Measurements from ENCODE around the gene SHISA7. TPM values are rescaled to one million over a fixed set of nuclear protein-coding genes. Genes with fewer than 3 reads are reported as not detected.
"Not testable (repeated sequence)": the region's sequence is repeated elsewhere in the genome, so short reads cannot be mapped to it uniquely, and the experiment has no call there.

Gene SHISA7
- polyA plus RNA-seq, 5 donors, result 0.16 to 0.23 (median 0.18) TPM

GRCh38 chr19:55463583-55464031 is 20.5 kb upstream of the SHISA7 start:
- DNase-seq, result no peak

GRCh38 chr19:55462722-55463121 is 19.6 kb upstream of the SHISA7 start:
- no peak for DNase-seq

GRCh38 chr19:55461974-55462626 is 19.0 kb upstream of the SHISA7 start:
- peak in 1 of 2 donors; percentile 31 for DNase-seq

GRCh38 chr19:55461259-55461973 is 18.3 kb upstream of the SHISA7 start, which contains the start of gene ISOC2:
TSS of gene ISOC2 (minus strand) at chr19:55461642. CDS start at chr19:55456486, 5,156 bp downstream.
- peak; percentile 100 for DNase-seq

GRCh38 chr19:55460670-55461258 is 17.7 kb upstream of the SHISA7 start:
- peak; percentile 83 to 84 for DNase-seq

- DNase-seq, result peak; percentile 43 to 60
These were observed 17.0 kb upstream of the SHISA7 start for GRCh38 chr19:55459950-55460657.

- DNase-seq, result no peak
These were observed 16.4 kb upstream of the SHISA7 start for GRCh38 chr19:55459551-55459949.

- no peak for DNase-seq
These were observed 14.8 kb upstream of the SHISA7 start for GRCh38 chr19:55457683-55458457.

- no peak for DNase-seq
These were observed 13.2 kb upstream of the SHISA7 start for GRCh38 chr19:55456347-55456746.

- no peak for DNase-seq
These were observed 12.6 kb upstream of the SHISA7 start for GRCh38 chr19:55455576-55456235.

GRCh38 chr19:55454787-55455243 is 11.7 kb upstream of the SHISA7 start:
- DNase-seq, result no peak

- DNase-seq, result no peak
These were observed 10.6 kb upstream of the SHISA7 start for GRCh38 chr19:55453511-55454260.

GRCh38 chr19:55452749-55453346 is 9.7 kb upstream of the SHISA7 start:
- DNase-seq, result peak; percentile 80

GRCh38 chr19:55451965-55452748 is 9.1 kb upstream of the SHISA7 start:
- DNase-seq, result no peak

GRCh38 chr19:55451163-55451964 is 8.3 kb upstream of the SHISA7 start:
- DNase-seq, result no peak

GRCh38 chr19:55449469-55449868 is 6.4 kb upstream of the SHISA7 start:
- no peak for DNase-seq

- not testable (repeated sequence) for DNase-seq
These were observed 5.0 kb upstream of the SHISA7 start for GRCh38 chr19:55448175-55448490.
